ENCODE data around the gene FRMD6.

The FRMD6 gene

DNA sequence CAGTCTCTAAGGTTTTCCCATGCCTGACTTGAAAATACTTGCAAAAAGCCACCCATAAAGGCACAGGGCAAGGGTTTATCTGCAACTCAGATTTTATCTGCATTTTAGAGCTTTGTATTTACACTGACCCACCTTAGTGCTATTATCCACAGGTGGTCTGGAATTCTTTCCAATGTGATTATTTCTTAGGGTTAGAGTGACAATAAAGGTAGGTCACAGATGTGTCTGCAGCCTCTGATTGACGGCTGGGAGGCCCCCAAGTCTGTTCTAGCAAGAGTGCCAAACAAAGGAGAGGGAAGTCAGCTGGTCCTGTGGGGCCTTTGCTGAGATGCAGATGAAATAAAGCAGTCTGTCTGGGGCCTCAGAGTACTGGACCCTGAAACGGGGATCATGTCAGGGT, 64.0 kb downstream of the FRMD6 start:
- no peak for DNase-seq (ENCODE audit: low spot score)
- POLR2A ChIA-PET (ENCODE audit: low non-redundant PET), result no interaction called here
- TF ChIP-seq, protein P1, sequence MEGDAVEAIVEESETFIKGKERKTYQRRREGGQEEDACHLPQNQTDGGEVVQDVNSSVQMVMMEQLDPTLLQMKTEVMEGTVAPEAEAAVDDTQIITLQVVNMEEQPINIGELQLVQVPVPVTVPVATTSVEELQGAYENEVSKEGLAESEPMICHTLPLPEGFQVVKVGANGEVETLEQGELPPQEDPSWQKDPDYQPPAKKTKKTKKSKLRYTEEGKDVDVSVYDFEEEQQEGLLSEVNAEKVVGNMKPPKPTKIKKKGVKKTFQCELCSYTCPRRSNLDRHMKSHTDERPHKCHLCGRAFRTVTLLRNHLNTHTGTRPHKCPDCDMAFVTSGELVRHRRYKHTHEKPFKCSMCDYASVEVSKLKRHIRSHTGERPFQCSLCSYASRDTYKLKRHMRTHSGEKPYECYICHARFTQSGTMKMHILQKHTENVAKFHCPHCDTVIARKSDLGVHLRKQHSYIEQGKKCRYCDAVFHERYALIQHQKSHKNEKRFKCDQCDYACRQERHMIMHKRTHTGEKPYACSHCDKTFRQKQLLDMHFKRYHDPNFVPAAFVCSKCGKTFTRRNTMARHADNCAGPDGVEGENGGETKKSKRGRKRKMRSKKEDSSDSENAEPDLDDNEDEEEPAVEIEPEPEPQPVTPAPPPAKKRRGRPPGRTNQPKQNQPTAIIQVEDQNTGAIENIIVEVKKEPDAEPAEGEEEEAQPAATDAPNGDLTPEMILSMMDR (conservative IDR thresholded peaks at IDR 0.05; ENCODE audit: low read depth), result no peak
- CTCF ChIA-PET, result interaction anchor here (0.5 to 1.0 kb wide), 2 partner anchors 22 to 432 kb away, joined by 3 to 4 read pairs; no protein-coding TSS in a partner anchor
- H3K27ac ChIP-seq, result no peak overlapping the region

DNA sequence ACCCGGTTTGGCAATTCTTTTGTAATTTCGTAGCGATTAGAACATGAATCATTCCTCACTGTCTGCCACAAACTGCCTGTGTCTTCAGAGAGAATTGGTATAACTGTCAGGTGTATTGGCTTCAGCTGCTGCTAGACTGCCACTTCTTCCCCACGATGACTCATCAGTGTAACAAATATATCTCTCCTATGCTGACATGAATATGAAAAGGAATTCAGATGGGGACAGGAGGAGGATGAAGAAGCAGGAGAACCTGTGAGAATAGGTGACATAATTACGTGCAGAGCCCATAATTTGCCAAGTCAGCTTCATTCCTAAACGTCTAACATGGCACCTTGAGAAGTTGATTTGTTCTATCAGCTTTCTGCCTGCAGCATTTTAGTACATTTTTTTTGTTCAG, 64.9 kb downstream of the FRMD6 start:
- ChIA-PET POLR2A (ENCODE audit: low non-redundant PET) (no interaction called here), CTCF (no interaction called here)
- peak; percentile 11 for DNase-seq (ENCODE audit: low spot score)
- H3K27ac ChIP-seq, result no peak overlapping the region
- TF ChIP-seq, protein P1 (conservative IDR thresholded peaks at IDR 0.05; ENCODE audit: low read depth), result no peak

DNA sequence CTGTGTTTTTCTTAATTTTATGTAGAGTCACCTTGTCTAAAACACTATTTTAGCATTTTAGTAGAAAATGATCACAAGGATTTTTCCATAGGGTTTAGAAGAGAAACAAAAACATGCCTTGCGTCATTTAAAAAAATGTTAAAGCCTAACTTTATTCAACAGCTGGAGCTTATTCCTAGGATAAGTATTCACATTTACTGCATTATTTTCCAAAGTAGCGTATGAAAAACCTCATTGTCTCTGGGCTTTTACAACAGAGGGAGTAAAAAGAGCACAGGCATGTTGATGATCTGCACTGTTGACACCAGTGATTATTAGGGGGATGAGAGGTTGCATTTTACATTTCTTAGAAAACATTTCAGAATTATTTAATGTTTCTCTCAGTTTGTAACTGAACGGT, 66.1 kb downstream of the FRMD6 start:
- no peak overlapping the region for H3K27ac ChIP-seq
- CTCF ChIA-PET, result no interaction called here
- no peak for DNase-seq (ENCODE audit: low spot score)
- POLR2A ChIA-PET (ENCODE audit: low non-redundant PET), result no interaction called here
- TF ChIP-seq, protein P1 (conservative IDR thresholded peaks at IDR 0.05; ENCODE audit: low read depth), result no peak

DNA sequence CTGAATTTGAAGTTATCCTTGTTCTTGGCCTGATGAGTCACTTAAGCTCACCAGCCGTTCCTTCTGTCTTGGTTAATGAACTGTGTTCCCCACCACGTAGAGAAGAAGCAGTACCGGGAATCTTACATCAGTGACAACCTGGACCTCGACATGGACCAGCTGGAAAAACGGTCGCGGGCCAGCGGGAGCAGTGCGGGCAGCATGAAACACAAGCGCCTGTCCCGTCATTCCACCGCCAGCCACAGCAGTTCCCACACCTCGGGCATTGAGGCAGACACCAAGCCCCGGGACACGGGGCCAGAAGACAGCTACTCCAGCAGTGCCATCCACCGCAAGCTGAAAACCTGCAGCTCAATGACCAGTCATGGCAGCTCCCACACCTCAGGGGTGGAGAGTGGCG, 68.2 kb downstream of the FRMD6 start:
- no peak for DNase-seq (ENCODE audit: low spot score)
- TF ChIP-seq, protein P1 (conservative IDR thresholded peaks at IDR 0.05; ENCODE audit: low read depth), result no peak
- ChIA-PET POLR2A (ENCODE audit: low non-redundant PET) (no interaction called here), CTCF (no interaction called here)
- H3K27ac ChIP-seq, result no peak overlapping the region

DNA sequence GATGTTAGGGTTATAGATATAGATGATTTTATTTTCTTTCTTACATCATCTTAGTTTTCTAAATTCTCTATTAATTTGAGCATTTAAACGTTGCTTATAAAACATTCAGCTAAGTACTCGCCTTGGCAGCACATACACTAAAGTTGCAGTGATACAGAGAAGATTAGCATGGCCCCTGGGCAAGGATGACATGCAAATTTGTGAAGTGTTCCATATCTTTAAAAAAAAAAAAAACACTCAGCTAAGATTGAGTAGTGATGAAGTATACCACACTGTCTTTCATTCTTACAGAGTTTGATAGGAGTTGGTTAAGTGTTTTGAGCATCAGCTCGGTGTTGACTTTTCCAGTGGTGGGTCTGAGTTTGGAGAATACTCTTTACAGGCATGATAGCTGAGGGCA, 72.3 kb downstream of the FRMD6 start:
- POLR2A ChIA-PET (ENCODE audit: low non-redundant PET), result no interaction called here
- no peak overlapping the region for H3K27ac ChIP-seq
- TF ChIP-seq, protein P1 (conservative IDR thresholded peaks at IDR 0.05; ENCODE audit: low read depth), result no peak
- DNase-seq (ENCODE audit: low spot score), result no peak
- CTCF ChIA-PET, result interaction anchor here (0.7 kb wide), 1 partner anchor 52 kb away, joined by 3 read pairs; no protein-coding TSS in a partner anchor

DNA sequence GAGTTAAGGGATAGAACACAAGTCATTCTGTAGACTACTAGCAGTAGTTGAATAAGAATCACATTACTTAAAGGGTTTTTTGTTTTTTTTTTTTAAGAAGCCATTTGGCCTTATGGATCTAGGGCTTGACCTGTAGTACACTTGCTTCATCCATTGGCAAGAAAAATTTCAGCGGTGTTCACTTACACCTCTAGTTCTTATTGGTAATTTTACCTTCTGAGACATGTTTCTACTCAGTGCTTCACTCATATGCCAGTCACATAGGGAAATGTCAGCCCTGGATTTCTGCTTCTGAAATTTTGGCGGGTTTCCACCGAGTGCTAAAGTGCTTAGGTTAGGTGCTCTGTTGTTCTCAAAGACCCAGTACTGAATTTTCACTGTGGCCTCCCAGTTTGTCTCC, 72.9 kb downstream of the FRMD6 start:
- TF ChIP-seq, protein P1 (conservative IDR thresholded peaks at IDR 0.05; ENCODE audit: low read depth), result no peak
- DNase-seq (ENCODE audit: low spot score), result no peak
- CTCF ChIA-PET, result no interaction called here
- POLR2A ChIA-PET (ENCODE audit: low non-redundant PET), result no interaction called here
- H3K27ac ChIP-seq, result no peak overlapping the region

DNA sequence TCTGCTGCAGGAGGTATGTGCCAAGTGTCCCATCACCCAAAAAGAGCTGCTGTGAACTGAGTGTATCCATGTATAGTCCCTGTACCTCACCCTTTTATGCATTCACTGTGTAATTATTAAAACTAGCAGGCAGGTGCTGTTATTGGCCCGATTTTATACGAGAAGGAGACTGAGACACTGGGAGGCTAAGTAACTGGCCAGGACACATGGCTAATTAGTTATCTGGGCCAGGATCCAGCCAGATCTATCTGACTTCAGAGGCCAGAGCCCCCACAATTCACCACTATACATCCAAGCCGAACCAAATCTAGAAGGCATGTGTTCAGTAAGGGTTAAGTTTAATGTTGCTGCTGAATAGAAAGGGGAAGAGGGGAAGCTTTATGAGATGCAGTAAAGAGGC, 73.4 kb downstream of the FRMD6 start:
- no peak overlapping the region for H3K27ac ChIP-seq
- TF ChIP-seq, protein P1 (conservative IDR thresholded peaks at IDR 0.05; ENCODE audit: low read depth), result no peak
- POLR2A ChIA-PET (ENCODE audit: low non-redundant PET), result no interaction called here
- DNase-seq (ENCODE audit: low spot score), result no peak
- CTCF ChIA-PET, result no interaction called here

Measured in RWPE1 (cell line).